SK-N-MC (cell line): ENCODE results near the gene TOR1AIP1.

ENCODE experiments used
- EZH2 ChIP-seq: fragments of 200-600 bp; sonication (generic); IDR thresholded peaks from one replicate; pipeline ENCODE4 v1.6.1; 2017; ENCODE audit warnings: antibody characterized with exemption
- FOXP2 ChIP-seq: optimal IDR thresholded peaks from 2 replicates; pipeline ENCODE3; 2011; ENCODE audit warnings: mild to moderate bottlenecking, moderate library complexity; ENCODE audit not compliant: insufficient read depth; ENCODE audit errors: extremely low read length, control extremely low read depth
- POLR2AphosphoS5 ChIP-seq: IDR thresholded peaks from 2 replicates; pipeline ENCODE4 v1.6.1; 2012; ENCODE audit warnings: mild to moderate bottlenecking, low read depth, low read length, borderline replicate concordance

DNA sequence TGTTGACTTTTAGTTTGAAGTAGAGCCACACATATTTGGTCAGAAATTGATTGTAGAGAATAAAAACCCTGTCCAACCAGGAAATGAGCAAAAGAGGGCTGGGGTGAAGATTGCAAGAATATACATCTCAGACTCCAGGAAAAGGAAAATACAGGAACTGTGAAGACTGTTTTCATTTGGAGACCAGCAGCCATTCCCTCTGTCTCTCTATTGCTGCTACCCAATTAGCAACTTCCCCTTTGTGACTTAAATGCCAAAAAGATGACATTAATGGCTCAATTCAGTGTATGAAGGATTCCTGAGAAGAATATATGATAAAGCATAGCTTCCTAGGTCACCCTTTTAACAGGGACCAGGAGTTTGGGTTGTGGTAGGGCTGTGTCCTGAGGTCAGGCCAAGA, 40.9 kb downstream of the TOR1AIP1 start:
- no peak for TF ChIP-seq POLR2AphosphoS5
- TF ChIP-seq FOXP2 = no peak
- TF ChIP-seq EZH2 = no peak
